ENCODE results near the gene SLC17A8. TPM values are rescaled to one million over a fixed set of nuclear protein-coding genes. Genes with fewer than 3 reads are reported as not detected.
A peak's percentile ranks its signal among the peaks of the same experiment; 100 is the strongest.

Gene SLC17A8
- total and polyA plus RNA-seq, 5 donors from 2014 or later = not detected

- H3K4me1 ChIP-seq (ENCODE audit: control insufficient read depth, insufficient read depth, low read length, poor library complexity, severe bottlenecking) = no peaks in the 10 kb centered on the region
- peaks cover 2% of the 10 kb centered on the region for H3K27me3 ChIP-seq (ENCODE audit: control insufficient read depth, insufficient read depth, low read length)
- Mint-ChIP-seq H3K36me3 (no peaks in the 10 kb centered on the region), H3K4me3 (no peak overlapping the region), H3K27ac (no peak overlapping the region), H3K27me3 (peaks cover 4% of the 10 kb centered on the region), H3K9me3 (peaks cover 0 to 4% (median 0%) of the 10 kb centered on the region in 7 donors), H3K4me1 (no peaks in the 10 kb centered on the region)
- H3K36me3 ChIP-seq (ENCODE audit: control insufficient read depth, insufficient read depth, low read length) = no peaks in the 10 kb centered on the region
- no peak for DNase-seq
- H3K27ac ChIP-seq (ENCODE audit: insufficient read depth, low read length, poor library complexity, severe bottlenecking) = no peak overlapping the region
- ATAC-seq (ENCODE audit: low read depth in 2 of 2) = no peak
- H3K4me3 ChIP-seq (ENCODE audit: low read depth, low read length) = no peak overlapping the region
- H3K9me3 ChIP-seq (ENCODE audit: control insufficient read depth in 2 of 2, low read length in 2 of 2) = no peaks in the 10 kb centered on the region
Observed at GRCh38 chr12:100372853-100373640, 16.2 kb downstream of the SLC17A8 start.

GRCh38 chr12:100375038-100375735 is 18.3 kb downstream of the SLC17A8 start:
- no peak for ATAC-seq (ENCODE audit: low read depth in 2 of 2)
- Histone ChIP-seq H3K4me3 (ENCODE audit: low read depth, low read length) (no peak overlapping the region), H3K27me3 (ENCODE audit: control insufficient read depth, insufficient read depth, low read length) (peaks cover 2% of the 10 kb centered on the region), H3K27ac (ENCODE audit: insufficient read depth, low read length, poor library complexity, severe bottlenecking) (no peak overlapping the region), H3K9me3 (ENCODE audit: control insufficient read depth in 2 of 2, low read length in 2 of 2) (no peaks in the 10 kb centered on the region), H3K36me3 (ENCODE audit: control insufficient read depth, insufficient read depth, low read length) (no peaks in the 10 kb centered on the region), H3K4me1 (ENCODE audit: control insufficient read depth, insufficient read depth, low read length, poor library complexity, severe bottlenecking) (no peaks in the 10 kb centered on the region)
- Mint-ChIP-seq H3K4me1 (no peaks in the 10 kb centered on the region), H3K4me3 (no peak overlapping the region), H3K27me3 (peaks cover 4% of the 10 kb centered on the region), H3K9me3 (peaks cover 0 to 2% (median 0%) of the 10 kb centered on the region in 7 donors), H3K27ac (no peak overlapping the region), H3K36me3 (no peaks in the 10 kb centered on the region)
- no peak for DNase-seq

- no peak for ATAC-seq (ENCODE audit: low read depth in 2 of 2)
- no peak overlapping the region for H3K27ac Mint-ChIP-seq
- no peaks in the 10 kb centered on the region for H3K36me3 Mint-ChIP-seq
Observed at GRCh38 chr12:100376161-100376560, 19.3 kb downstream of the SLC17A8 start.

GRCh38 chr12:100381379-100381778 is 24.5 kb downstream of the SLC17A8 start:
- no peaks in the 10 kb centered on the region for H3K36me3 ChIP-seq (ENCODE audit: control insufficient read depth, insufficient read depth, low read length)

More at GRCh38 chr12:100376161-100376560, 19.3 kb downstream of the SLC17A8 start:
- Mint-ChIP-seq H3K9me3 (peaks cover 0 to 2% (median 0%) of the 10 kb centered on the region in 7 donors), H3K4me3 (no peak overlapping the region), H3K4me1 (no peaks in the 10 kb centered on the region), H3K27me3 (peaks cover 4% of the 10 kb centered on the region)
- Histone ChIP-seq H3K9me3 (ENCODE audit: control insufficient read depth in 2 of 2, low read length in 2 of 2) (no peaks in the 10 kb centered on the region), H3K4me1 (ENCODE audit: control insufficient read depth, insufficient read depth, low read length, poor library complexity, severe bottlenecking) (no peaks in the 10 kb centered on the region), H3K36me3 (ENCODE audit: control insufficient read depth, insufficient read depth, low read length) (no peaks in the 10 kb centered on the region), H3K4me3 (ENCODE audit: low read depth, low read length) (no peak overlapping the region), H3K27ac (ENCODE audit: insufficient read depth, low read length, poor library complexity, severe bottlenecking) (no peak overlapping the region), H3K27me3 (ENCODE audit: control insufficient read depth, insufficient read depth, low read length) (peaks cover 2% of the 10 kb centered on the region)
- no peak for DNase-seq

GRCh38 chr12:100382338-100382737 is 25.5 kb downstream of the SLC17A8 start:
- no peaks in the 10 kb centered on the region for H3K36me3 ChIP-seq (ENCODE audit: control insufficient read depth, insufficient read depth, low read length)
- no peak overlapping the region for H3K27ac ChIP-seq (ENCODE audit: insufficient read depth, low read length, poor library complexity, severe bottlenecking)
- no peaks in the 10 kb centered on the region for H3K4me1 ChIP-seq (ENCODE audit: control insufficient read depth, insufficient read depth, low read length, poor library complexity, severe bottlenecking)
- no peak for DNase-seq
- no peak overlapping the region for H3K4me3 ChIP-seq (ENCODE audit: low read depth, low read length)
- Mint-ChIP-seq H3K36me3 (no peaks in the 10 kb centered on the region), H3K27ac (no peak overlapping the region), H3K4me1 (no peaks in the 10 kb centered on the region), H3K4me3 (no peak overlapping the region), H3K9me3 (peaks cover 0 to 2% (median 0%) of the 10 kb centered on the region in 7 donors), H3K27me3 (no peaks in the 10 kb centered on the region)
- no peaks in the 10 kb centered on the region for H3K9me3 ChIP-seq (ENCODE audit: control insufficient read depth in 2 of 2, low read length in 2 of 2)
- no peaks in the 10 kb centered on the region for H3K27me3 ChIP-seq (ENCODE audit: control insufficient read depth, insufficient read depth, low read length)
- ATAC-seq (ENCODE audit: low read depth in 2 of 2) = no peak

More at GRCh38 chr12:100381379-100381778, 24.5 kb downstream of the SLC17A8 start:
- Mint-ChIP-seq H3K27ac (no peak overlapping the region), H3K36me3 (no peaks in the 10 kb centered on the region), H3K4me3 (no peak overlapping the region), H3K9me3 (peaks cover 0 to 2% (median 0%) of the 10 kb centered on the region in 7 donors), H3K4me1 (no peaks in the 10 kb centered on the region), H3K27me3 (no peaks in the 10 kb centered on the region)
- H3K4me1 ChIP-seq (ENCODE audit: control insufficient read depth, insufficient read depth, low read length, poor library complexity, severe bottlenecking) = no peaks in the 10 kb centered on the region
- no peak overlapping the region for H3K4me3 ChIP-seq (ENCODE audit: low read depth, low read length)
- no peak overlapping the region for H3K27ac ChIP-seq (ENCODE audit: insufficient read depth, low read length, poor library complexity, severe bottlenecking)
- DNase-seq = no peak
- no peaks in the 10 kb centered on the region for H3K27me3 ChIP-seq (ENCODE audit: control insufficient read depth, insufficient read depth, low read length)
- ATAC-seq (ENCODE audit: low read depth in 2 of 2) = no peak
- H3K9me3 ChIP-seq (ENCODE audit: control insufficient read depth in 2 of 2, low read length in 2 of 2) = no peaks in the 10 kb centered on the region

GRCh38 chr12:100383586-100384558 is 27.0 kb downstream of the SLC17A8 start:
- H3K27me3 Mint-ChIP-seq = no peaks in the 10 kb centered on the region
- DNase-seq = no peak
- Histone ChIP-seq H3K27me3 (ENCODE audit: control insufficient read depth, insufficient read depth, low read length) (no peaks in the 10 kb centered on the region), H3K4me1 (ENCODE audit: control insufficient read depth, insufficient read depth, low read length, poor library complexity, severe bottlenecking) (no peaks in the 10 kb centered on the region), H3K36me3 (ENCODE audit: control insufficient read depth, insufficient read depth, low read length) (no peaks in the 10 kb centered on the region), H3K27ac (ENCODE audit: insufficient read depth, low read length, poor library complexity, severe bottlenecking) (no peak overlapping the region), H3K4me3 (ENCODE audit: low read depth, low read length) (no peak overlapping the region), H3K9me3 (ENCODE audit: control insufficient read depth in 2 of 2, low read length in 2 of 2) (no peaks in the 10 kb centered on the region)
- H3K9me3 Mint-ChIP-seq = no peaks in the 10 kb centered on the region
- no peak for ATAC-seq (ENCODE audit: low read depth in 2 of 2)
- no peak overlapping the region for H3K27ac Mint-ChIP-seq
- no peak overlapping the region for H3K4me3 Mint-ChIP-seq
- H3K36me3 Mint-ChIP-seq = no peaks in the 10 kb centered on the region
- H3K4me1 Mint-ChIP-seq = no peaks in the 10 kb centered on the region

GRCh38 chr12:100384559-100384935 is 27.7 kb downstream of the SLC17A8 start:
- no peak for DNase-seq
- Histone ChIP-seq H3K27ac (ENCODE audit: insufficient read depth, low read length, poor library complexity, severe bottlenecking) (no peak overlapping the region), H3K27me3 (ENCODE audit: control insufficient read depth, insufficient read depth, low read length) (no peaks in the 10 kb centered on the region), H3K4me3 (ENCODE audit: low read depth, low read length) (no peak overlapping the region), H3K4me1 (ENCODE audit: control insufficient read depth, insufficient read depth, low read length, poor library complexity, severe bottlenecking) (no peaks in the 10 kb centered on the region), H3K36me3 (ENCODE audit: control insufficient read depth, insufficient read depth, low read length) (no peaks in the 10 kb centered on the region), H3K9me3 (ENCODE audit: control insufficient read depth in 2 of 2, low read length in 2 of 2) (no peaks in the 10 kb centered on the region)
- Mint-ChIP-seq H3K4me1 (no peaks in the 10 kb centered on the region), H3K27ac (no peak overlapping the region), H3K36me3 (no peaks in the 10 kb centered on the region), H3K27me3 (no peaks in the 10 kb centered on the region), H3K9me3 (no peaks in the 10 kb centered on the region), H3K4me3 (no peak overlapping the region)
- peak in 1 of 2 donors; percentile 16 for ATAC-seq (ENCODE audit: low read depth in 2 of 2)

Measured in CD4-positive, CD25-positive, alpha-beta regulatory T cell (primary cell).